Bronchial epithelial cell (primary cell): Measurements from ENCODE around the gene CRLF2. TPM values are rescaled to one million over a fixed set of nuclear protein-coding genes. Genes with fewer than 3 reads are reported as not detected.
"Not testable (repeated sequence)": the region's sequence is repeated elsewhere in the genome, so short reads cannot be mapped to it uniquely, and the experiment has no call there.

ENCODE experiments used
- DNase-seq: peaks from one replicate; pipeline ENCODE4 v3.0.0-alpha.2; 2010; ENCODE audit warnings: low read depth
- FAIRE-seq: peaks from 2 replicates; lab custom pipeline; 2011; peaks lifted over from hg19 to GRCh38; lab: Jason Lieb, UNC
- H3K27me3 ChIP-seq: 2 replicates; pipeline ENCODE4 v1.5.1; 2011; ENCODE audit warnings: low read length; ENCODE audit not compliant: control insufficient read depth, insufficient read depth
- H3K36me3 ChIP-seq: 2 replicates; pipeline ENCODE4 v1.5.1; 2011; ENCODE audit warnings: low read length; ENCODE audit not compliant: control insufficient read depth, insufficient read depth
- H3K4me3 ChIP-seq: 2 replicates; pipeline ENCODE4 v1.5.1; 2011; ENCODE audit warnings: mild to moderate bottlenecking, low read depth, low read length, control low read depth
- total RNA-seq: library from RNA; depleted of rRNA; stranded (reverse); fragments of >200 nt; gene quantifications from 2 replicates; pipeline ENCODE4 v1.2.1, GENCODE V29; 2014
- TF ChIP-seq, protein P1 (sequence below): IDR thresholded peaks from 2 replicates; pipeline ENCODE4 v1.5.1; 2011; ENCODE audit warnings: mild to moderate bottlenecking, moderate library complexity, low read length, control low read depth, inconsistent platforms; ENCODE audit not compliant: insufficient read depth, severe bottlenecking

CRLF2 gene
- total RNA-seq, 1 donor from 2014 or later, result not detected

DNA sequence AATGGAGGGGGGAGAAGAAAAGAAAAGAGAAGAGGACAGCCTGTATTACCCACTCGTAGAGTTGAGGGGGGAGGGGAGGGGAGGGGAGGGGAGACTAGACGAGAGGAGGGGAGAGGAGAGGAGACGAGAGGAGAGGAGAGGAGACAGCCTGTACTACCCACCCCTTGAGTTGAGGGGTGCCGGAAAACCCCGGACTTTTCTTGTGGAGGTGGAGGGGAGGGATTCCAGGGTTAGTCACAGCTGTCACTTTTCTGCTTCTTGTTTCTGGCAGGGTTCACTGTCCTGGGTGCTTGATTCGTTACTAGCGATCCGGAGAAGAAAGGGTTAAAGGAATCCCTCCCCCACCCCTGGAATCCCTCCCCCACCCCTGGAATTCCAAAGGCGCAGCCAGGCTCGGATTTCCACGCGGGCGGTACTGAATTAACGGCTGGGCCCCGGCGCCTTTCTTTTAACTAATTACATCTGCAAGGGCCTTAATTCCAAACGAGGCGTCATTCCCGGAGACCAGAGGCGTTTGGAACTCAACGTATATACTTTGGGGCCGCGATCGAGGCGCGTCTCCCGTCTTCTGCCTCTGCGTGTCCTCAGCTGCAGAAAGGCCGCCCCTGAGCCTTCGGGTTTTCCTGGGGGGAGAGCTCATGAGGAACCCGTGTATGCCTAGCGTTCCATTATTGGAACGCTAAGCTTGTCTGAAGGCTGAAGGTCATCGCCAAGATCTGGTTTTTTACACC, 36.0 kb upstream of the CRLF2 start:
- no peak for FAIRE-seq

DNA sequence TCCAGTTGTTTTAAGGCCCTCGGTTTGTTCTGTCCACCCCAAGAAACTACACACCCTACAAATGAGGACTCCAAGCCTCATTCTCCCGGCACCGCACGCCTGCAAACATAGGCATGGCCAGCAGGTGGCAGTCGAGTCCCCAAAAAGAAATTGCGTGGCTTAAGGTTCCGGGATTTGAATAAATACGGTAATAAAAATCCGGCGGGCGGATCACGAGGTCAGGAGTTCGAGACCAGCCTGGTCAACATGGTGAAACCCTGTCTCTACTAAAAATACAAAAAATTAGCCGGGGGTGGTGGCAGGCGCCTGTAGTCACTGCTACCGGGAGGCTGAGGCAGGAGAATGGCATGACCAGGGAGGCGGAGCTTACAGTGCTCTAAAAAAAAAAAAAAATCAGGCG, 34.4 kb upstream of the CRLF2 start:
- FAIRE-seq, result no peak
- H3K27me3 ChIP-seq, result no peaks in the 10 kb centered on the region
- TF ChIP-seq, protein P1, sequence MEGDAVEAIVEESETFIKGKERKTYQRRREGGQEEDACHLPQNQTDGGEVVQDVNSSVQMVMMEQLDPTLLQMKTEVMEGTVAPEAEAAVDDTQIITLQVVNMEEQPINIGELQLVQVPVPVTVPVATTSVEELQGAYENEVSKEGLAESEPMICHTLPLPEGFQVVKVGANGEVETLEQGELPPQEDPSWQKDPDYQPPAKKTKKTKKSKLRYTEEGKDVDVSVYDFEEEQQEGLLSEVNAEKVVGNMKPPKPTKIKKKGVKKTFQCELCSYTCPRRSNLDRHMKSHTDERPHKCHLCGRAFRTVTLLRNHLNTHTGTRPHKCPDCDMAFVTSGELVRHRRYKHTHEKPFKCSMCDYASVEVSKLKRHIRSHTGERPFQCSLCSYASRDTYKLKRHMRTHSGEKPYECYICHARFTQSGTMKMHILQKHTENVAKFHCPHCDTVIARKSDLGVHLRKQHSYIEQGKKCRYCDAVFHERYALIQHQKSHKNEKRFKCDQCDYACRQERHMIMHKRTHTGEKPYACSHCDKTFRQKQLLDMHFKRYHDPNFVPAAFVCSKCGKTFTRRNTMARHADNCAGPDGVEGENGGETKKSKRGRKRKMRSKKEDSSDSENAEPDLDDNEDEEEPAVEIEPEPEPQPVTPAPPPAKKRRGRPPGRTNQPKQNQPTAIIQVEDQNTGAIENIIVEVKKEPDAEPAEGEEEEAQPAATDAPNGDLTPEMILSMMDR, result peak; percentile 36
- no peak for DNase-seq
- no peak overlapping the region for H3K4me3 ChIP-seq
- H3K36me3 ChIP-seq, result no peaks in the 10 kb centered on the region

More for the DNA sequence above, 36.0 kb upstream of the CRLF2 start:
- Histone ChIP-seq H3K27me3 (no peaks in the 10 kb centered on the region), H3K36me3 (no peaks in the 10 kb centered on the region), H3K4me3 (no peak overlapping the region)
- TF ChIP-seq, protein P1, result no peak
- no peak for DNase-seq

DNA sequence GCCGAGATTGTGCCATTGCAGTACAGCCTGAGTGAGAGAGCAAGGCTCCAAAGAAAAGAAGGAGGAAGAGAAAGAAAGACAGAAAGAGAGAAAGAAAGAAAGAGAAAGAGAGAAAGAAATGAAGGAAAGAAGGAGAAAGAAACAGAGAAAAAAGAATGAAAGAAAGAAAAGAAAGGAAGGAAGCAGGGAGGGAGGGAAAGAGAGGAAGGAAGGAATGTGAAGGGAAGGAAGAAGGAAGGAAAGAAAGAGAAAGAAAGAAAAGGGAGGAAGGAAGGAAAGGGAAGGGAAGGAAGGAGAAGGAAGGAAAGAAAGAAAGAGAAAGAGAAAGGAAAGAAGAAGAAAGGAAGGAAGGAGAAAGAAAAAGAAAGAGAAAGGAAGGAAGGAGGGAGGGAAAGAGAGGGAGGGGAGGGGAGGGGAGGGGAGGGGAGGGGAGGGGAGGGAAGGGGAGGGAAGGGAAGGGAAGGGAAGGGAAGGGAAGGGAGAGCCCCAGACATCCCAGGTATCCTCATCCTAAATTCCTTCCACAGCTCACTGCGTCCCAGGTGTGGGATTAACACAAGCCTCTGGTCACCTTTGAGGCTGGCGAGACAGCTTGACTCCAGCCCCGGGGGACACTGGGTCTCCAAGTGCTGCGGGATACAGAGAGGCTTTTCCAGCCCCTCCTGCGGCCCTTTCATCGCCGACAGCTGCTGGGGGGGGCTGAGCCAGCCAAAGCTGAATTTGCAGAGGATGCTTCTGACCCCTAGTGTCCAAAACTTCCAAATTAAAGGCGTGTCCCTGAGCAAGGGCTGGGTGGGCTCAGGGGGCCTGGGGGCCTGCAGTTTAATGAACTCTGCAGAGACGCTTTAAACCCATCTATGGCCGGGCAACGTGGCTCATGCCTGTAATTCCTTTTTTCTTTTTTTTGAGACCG, 32.0 kb upstream of the CRLF2 start:
- TF ChIP-seq, protein P1, result no peak
- no peaks in the 10 kb centered on the region for H3K36me3 ChIP-seq

DNA sequence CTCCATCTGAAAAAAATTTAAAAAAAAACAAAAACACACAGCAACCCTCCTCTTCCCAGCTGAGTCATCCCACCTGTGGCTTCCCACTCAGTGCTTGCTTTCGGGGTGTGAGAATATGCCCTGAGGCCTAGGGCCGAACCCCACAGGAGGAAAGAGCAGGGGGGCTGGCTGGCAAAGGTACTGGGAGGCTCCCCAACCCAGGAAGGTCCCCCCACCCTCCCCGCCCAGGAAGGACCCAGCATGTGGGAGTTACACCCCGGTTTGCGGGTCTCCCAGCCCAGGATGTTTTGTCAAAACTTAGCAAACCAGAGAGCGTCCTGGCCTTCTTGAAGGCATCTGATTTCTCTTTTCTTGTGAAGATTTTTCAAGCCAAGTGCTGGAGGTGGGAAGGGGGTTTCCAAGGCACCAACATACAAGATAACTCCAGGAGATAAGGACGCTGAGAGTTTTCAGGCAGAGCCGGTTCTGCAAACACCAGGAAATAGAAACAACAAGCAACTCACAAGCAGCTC, 30.5 kb upstream of the CRLF2 start:
- DNase-seq, result peak; percentile 28
- no peak for FAIRE-seq
- no peaks in the 10 kb centered on the region for H3K27me3 ChIP-seq
- no peak overlapping the region for H3K4me3 ChIP-seq
- TF ChIP-seq, protein P1, result no peak
- H3K36me3 ChIP-seq, result no peaks in the 10 kb centered on the region

More for the DNA sequence above, 32.0 kb upstream of the CRLF2 start:
- FAIRE-seq, result no peak
- DNase-seq, result no peak
- Histone ChIP-seq H3K4me3 (no peak overlapping the region), H3K27me3 (no peaks in the 10 kb centered on the region)

DNA sequence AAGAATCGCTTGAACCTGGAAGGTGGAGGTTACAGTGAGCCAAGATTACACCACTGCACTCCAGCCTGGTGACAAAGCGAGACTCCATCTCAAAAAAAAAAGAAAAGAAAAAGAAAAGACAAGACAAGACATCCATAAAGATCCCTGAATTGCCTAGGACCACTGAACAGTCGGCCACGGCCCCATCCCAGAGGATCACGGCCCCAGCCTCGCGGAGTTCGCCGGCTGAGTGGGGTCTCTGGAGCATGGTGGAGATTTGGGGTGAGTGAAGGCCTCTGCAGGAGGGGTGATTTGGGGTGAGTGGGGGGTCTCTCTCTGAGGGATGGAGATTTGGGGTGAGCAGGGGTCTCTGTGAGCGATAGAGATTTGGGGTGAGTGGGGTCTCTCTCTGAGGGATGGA, 28.1 kb upstream of the CRLF2 start:
- not testable (repeated sequence) for FAIRE-seq, H3K36me3 ChIP-seq, DNase-seq, H3K4me3 ChIP-seq, H3K27me3 ChIP-seq

DNA sequence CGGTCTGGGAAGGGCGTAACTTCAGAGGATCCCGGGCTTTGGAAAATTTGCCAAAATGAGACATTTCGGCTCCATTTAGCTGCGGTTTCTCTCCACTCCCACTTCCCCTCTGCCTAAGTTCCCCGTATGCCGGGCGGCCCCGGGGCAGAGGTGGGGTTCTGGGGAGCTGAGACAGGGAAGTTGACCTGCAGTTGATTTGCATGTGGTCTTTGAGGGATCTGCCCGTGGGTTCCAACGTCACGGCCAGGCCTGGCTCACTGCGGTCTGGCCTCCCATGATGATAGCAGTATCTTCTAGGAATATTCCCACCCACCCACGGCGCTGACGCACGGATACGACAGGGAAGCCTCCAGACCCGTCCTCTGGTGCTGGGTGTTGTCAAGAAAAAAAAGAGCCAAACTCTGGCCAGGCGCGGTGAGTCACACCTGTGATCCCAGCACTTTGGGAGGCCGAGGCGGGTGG, 27.3 kb upstream of the CRLF2 start:
- DNase-seq, result no peak
- Histone ChIP-seq H3K36me3 (no peaks in the 10 kb centered on the region), H3K4me3 (no peak overlapping the region), H3K27me3 (no peaks in the 10 kb centered on the region)
- TF ChIP-seq, protein P1, result no peak
- FAIRE-seq, result no peak
